ENCODE results near the gene CD52.

Gene CD52

GRCh38 chr1:26338670-26339069 lies 20.9 kb downstream of the CD52 start:
- no peak for DNase-seq (ENCODE audit: extremely low read depth, low read depth)
- no peak for TF ChIP-seq CTCF (IDR thresholded peaks at IDR 0.05; ENCODE audit: low read depth, low read length)

GRCh38 chr1:26340047-26340481 lies 22.3 kb downstream of the CD52 start:
- TF ChIP-seq CTCF (IDR thresholded peaks at IDR 0.05; ENCODE audit: low read depth, low read length): no peak
- DNase-seq (ENCODE audit: extremely low read depth, low read depth): no peak

- no peak for TF ChIP-seq CTCF (IDR thresholded peaks at IDR 0.05; ENCODE audit: low read depth, low read length)
Measured at GRCh38 chr1:26344147-26344920, 26.6 kb downstream of the CD52 start.

GRCh38 chr1:26345718-26346117 lies 28.0 kb downstream of the CD52 start:
- no peak for DNase-seq (ENCODE audit: extremely low read depth, low read depth)
- no peak for TF ChIP-seq CTCF (IDR thresholded peaks at IDR 0.05; ENCODE audit: low read depth, low read length)

More at GRCh38 chr1:26344147-26344920, 26.6 kb downstream of the CD52 start:
- no peak for DNase-seq (ENCODE audit: extremely low read depth, low read depth)

GRCh38 chr1:26346274-26347033 lies 28.7 kb downstream of the CD52 start:
- no peak for DNase-seq (ENCODE audit: extremely low read depth, low read depth)
- TF ChIP-seq CTCF (IDR thresholded peaks at IDR 0.05; ENCODE audit: low read depth, low read length): no peak

- no peak for DNase-seq (ENCODE audit: extremely low read depth, low read depth)
- TF ChIP-seq CTCF (IDR thresholded peaks at IDR 0.05; ENCODE audit: low read depth, low read length): no peak
Measured at GRCh38 chr1:26349188-26349876, 31.6 kb downstream of the CD52 start.

GRCh38 chr1:26349877-26350244 lies 32.1 kb downstream of the CD52 start:
- TF ChIP-seq CTCF (IDR thresholded peaks at IDR 0.05; ENCODE audit: low read depth, low read length): no peak
- DNase-seq (ENCODE audit: extremely low read depth, low read depth): no peak
